ENCODE measurements around the gene CRMP1.
"Not testable (repeated sequence)": the region's sequence is repeated elsewhere in the genome, so short reads cannot be mapped to it uniquely, and the experiment has no call there.

Gene CRMP1

DNA sequence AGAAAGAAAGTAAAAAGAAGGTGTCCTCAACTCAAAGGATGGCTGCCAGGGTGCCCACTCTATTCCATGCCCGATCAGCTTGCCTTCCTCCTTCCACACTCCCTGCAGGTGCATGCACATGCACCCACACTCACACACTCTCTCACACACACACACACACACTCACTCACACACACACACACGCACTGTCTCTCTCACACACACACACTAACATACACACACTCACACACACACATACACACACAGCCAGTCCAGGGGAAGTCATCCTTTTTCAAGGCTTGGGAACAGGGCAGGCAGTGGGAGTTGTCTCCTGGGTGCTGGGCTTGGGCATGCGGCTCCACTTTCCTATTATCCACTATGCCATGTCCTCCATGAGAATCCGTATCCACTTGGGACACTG is 50.4 kb downstream of the CRMP1 start:
- Histone ChIP-seq H3K4me1 (ENCODE audit: control insufficient read depth in 1 of 2, insufficient read depth in 2 of 2, low read length in 2 of 2) (peaks cover 0 to 3% of the 10 kb centered on the region in 2 donors), H3K4me3 (ENCODE audit: low read depth in 1 of 2, low read length in 2 of 2) (no peak overlapping the region), H3K27me3 (ENCODE audit: control insufficient read depth in 1 of 2, insufficient read depth in 2 of 2, low read length in 2 of 2) (no peaks in the 10 kb centered on the region), H3K9ac (ENCODE audit: low read depth in 1 of 2, low read length in 2 of 2) (no peak overlapping the region), H3K27ac (ENCODE audit: low read depth, low read length) (no peak overlapping the region), H3K36me3 (ENCODE audit: control insufficient read depth in 1 of 2, insufficient read depth in 2 of 2, low read length in 2 of 2) (no peaks in the 10 kb centered on the region), H3K9me3 (ENCODE audit: control insufficient read depth in 1 of 2, low read length in 2 of 2) (no peaks in the 10 kb centered on the region)

DNA sequence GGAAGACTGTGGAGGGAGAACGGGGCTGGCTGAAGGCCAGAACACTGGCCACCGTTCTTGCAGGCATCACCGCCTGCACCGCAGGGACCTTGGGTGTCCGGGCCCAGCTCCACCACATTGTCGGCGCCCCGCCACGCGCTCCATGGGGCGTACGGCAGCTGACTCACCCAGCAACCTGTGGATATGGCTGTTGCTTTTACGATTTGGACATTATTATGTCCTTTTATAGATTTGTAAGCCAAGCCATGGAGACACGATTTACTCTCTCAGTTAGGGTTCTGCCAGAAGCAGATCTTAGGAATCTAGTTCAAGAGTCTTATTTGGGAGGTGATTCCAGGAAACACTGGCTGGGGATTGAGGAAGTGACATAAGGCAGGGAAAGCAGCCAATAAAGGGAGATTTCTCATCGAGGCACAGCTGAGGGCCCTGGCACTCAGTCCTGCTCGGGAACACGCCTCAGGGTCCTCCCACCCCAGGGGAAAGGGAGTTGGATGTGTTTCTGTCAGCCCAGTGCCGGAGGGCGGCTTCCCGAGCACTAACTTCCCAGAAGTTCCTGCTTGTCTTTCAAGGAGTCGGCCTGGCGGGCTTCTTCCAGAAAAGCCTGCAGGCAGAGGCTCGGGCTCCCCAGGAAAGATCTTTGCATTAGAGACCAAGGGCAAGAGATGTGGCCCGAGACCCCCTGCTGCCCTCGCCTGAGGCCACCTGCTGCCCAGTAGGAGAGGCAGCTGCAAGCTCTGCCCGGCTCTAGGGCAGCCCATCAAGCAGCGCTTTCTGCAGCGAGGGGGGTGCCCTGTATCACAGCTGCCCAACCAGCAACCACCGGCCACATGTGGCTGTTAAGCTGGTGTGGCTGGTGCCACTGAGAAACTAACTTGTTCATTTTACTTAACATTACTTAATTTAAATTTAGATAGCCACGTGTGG is 52.9 kb downstream of the CRMP1 start:
- no peak overlapping the region for H3K4me3 ChIP-seq (ENCODE audit: low read depth in 1 of 2, low read length in 2 of 2)

DNA sequence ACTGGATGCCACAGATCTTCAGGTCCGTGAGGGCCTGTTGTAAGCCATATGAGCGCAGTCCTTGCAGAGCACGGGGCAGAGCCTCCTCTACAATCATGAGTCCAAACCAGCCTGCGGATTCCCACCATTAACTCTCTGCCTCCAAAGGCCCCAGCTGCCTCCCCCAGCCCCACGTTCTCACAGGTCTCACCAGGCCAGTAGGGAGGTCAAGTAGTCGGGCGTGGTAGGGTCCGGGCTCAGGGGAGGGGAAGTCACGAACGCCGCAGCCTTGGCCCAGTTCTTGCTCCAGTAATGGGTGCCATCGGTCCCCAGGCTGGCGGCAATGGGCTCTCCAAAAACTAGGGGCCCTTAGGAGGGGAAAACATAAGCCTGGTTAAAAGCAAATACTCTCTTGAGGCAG is 53.6 kb downstream of the CRMP1 start:
- Histone ChIP-seq H3K9me3 (ENCODE audit: control insufficient read depth in 1 of 2, low read length in 2 of 2) (no peaks in the 10 kb centered on the region), H3K27ac (ENCODE audit: low read depth, low read length) (no peak overlapping the region), H3K9ac (ENCODE audit: low read depth in 1 of 2, low read length in 2 of 2) (no peak overlapping the region), H3K36me3 (ENCODE audit: control insufficient read depth in 1 of 2, insufficient read depth in 2 of 2, low read length in 2 of 2) (no peaks in the 10 kb centered on the region), H3K4me1 (ENCODE audit: control insufficient read depth in 1 of 2, insufficient read depth in 2 of 2, low read length in 2 of 2) (peaks cover 0 to 3% of the 10 kb centered on the region in 2 donors), H3K4me3 (ENCODE audit: low read depth in 1 of 2, low read length in 2 of 2) (no peak overlapping the region), H3K27me3 (ENCODE audit: control insufficient read depth in 1 of 2, insufficient read depth in 2 of 2, low read length in 2 of 2) (no peaks in the 10 kb centered on the region)

More for the DNA sequence above, 52.9 kb downstream of the CRMP1 start:
- H3K9me3 ChIP-seq (ENCODE audit: control insufficient read depth in 1 of 2, low read length in 2 of 2): no peaks in the 10 kb centered on the region
- H3K27ac ChIP-seq (ENCODE audit: low read depth, low read length): no peak overlapping the region
- H3K9ac ChIP-seq (ENCODE audit: low read depth in 1 of 2, low read length in 2 of 2): no peak overlapping the region
- H3K27me3 ChIP-seq (ENCODE audit: control insufficient read depth in 1 of 2, insufficient read depth in 2 of 2, low read length in 2 of 2): no peaks in the 10 kb centered on the region
- H3K36me3 ChIP-seq (ENCODE audit: control insufficient read depth in 1 of 2, insufficient read depth in 2 of 2, low read length in 2 of 2): no peaks in the 10 kb centered on the region
- H3K4me1 ChIP-seq (ENCODE audit: control insufficient read depth in 1 of 2, insufficient read depth in 2 of 2, low read length in 2 of 2): peaks cover 0 to 3% of the 10 kb centered on the region in 2 donors

DNA sequence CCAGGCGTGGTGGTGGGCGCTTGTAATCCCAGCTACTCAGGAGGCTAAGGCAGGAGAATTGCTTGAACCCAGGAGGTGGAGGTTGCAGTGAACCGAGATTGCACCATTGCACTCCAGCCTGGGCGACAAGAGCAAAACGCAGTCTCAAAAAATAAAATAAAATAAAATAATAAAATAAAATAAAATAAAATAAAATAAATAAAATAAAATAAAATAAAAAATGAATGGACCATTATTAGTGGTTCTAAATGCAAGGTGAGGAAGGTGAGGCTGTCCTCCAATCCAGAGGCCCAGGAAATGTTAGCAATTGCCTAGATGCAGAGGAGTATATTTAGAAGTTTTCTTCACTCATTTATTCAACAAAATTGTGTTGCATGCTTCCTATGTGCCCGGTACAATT is 55.4 kb downstream of the CRMP1 start:
- not testable (repeated sequence) for H3K9ac ChIP-seq (ENCODE audit: low read depth in 1 of 2, low read length in 2 of 2); H3K27me3 ChIP-seq (ENCODE audit: control insufficient read depth in 1 of 2, insufficient read depth in 2 of 2, low read length in 2 of 2); H3K36me3 ChIP-seq (ENCODE audit: control insufficient read depth in 1 of 2, insufficient read depth in 2 of 2, low read length in 2 of 2); H3K4me3 ChIP-seq (ENCODE audit: low read depth in 1 of 2, low read length in 2 of 2); H3K9me3 ChIP-seq (ENCODE audit: control insufficient read depth in 1 of 2, low read length in 2 of 2); H3K4me1 ChIP-seq (ENCODE audit: control insufficient read depth in 1 of 2, insufficient read depth in 2 of 2, low read length in 2 of 2); H3K27ac ChIP-seq (ENCODE audit: low read depth, low read length)

DNA sequence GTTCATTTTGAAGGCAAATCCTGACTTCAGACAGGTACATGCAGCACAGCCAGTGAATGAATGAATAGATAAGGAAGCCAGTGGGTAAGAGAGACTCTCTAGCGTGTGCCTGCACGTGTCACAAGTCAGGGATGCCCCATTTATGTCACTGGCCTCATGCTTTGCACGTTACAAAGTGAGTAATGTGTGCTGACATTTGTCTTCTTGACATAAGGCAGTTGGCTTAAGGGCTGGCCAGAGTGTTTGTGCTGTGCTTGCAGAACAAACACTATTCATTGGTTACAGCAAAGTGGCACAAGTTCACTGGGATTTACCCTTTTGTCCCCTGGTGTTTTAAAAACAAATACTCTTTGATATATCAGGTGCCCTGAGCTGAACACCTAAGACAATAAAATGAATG is 55.9 kb downstream of the CRMP1 start:
- Histone ChIP-seq H3K36me3 (ENCODE audit: control insufficient read depth in 1 of 2, insufficient read depth in 2 of 2, low read length in 2 of 2) (no peaks in the 10 kb centered on the region), H3K4me1 (ENCODE audit: control insufficient read depth in 1 of 2, insufficient read depth in 2 of 2, low read length in 2 of 2) (no peaks in the 10 kb centered on the region), H3K27me3 (ENCODE audit: control insufficient read depth in 1 of 2, insufficient read depth in 2 of 2, low read length in 2 of 2) (no peaks in the 10 kb centered on the region), H3K9me3 (ENCODE audit: control insufficient read depth in 1 of 2, low read length in 2 of 2) (no peaks in the 10 kb centered on the region), H3K4me3 (ENCODE audit: low read depth in 1 of 2, low read length in 2 of 2) (no peak overlapping the region), H3K9ac (ENCODE audit: low read depth in 1 of 2, low read length in 2 of 2) (no peak overlapping the region), H3K27ac (ENCODE audit: low read depth, low read length) (no peak overlapping the region)

DNA sequence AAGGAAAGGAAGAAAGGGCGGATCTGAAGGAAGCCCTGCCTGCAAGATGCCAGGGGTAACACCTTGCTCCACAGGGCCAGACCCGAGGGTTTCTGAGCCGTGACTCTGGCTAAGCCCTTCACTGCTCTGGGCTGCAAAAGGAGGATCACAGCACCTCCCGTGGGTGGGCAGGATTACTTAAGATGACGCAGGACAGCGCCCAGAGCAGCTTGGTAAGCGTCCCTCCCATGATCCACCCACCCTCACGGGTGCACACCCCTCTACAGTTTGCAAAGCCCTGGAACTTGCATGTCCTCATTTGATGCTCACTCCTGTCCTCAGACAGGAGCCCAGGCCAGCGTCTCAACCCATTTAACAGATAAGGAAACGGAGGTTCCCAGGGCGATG is 64.9 kb downstream of the CRMP1 start:
- H3K36me3 ChIP-seq (ENCODE audit: control insufficient read depth in 1 of 2, insufficient read depth in 2 of 2, low read length in 2 of 2): no peaks in the 10 kb centered on the region
- H3K27ac ChIP-seq (ENCODE audit: low read depth, low read length): no peak overlapping the region
- H3K27me3 ChIP-seq (ENCODE audit: control insufficient read depth in 1 of 2, insufficient read depth in 2 of 2, low read length in 2 of 2): no peaks in the 10 kb centered on the region

DNA sequence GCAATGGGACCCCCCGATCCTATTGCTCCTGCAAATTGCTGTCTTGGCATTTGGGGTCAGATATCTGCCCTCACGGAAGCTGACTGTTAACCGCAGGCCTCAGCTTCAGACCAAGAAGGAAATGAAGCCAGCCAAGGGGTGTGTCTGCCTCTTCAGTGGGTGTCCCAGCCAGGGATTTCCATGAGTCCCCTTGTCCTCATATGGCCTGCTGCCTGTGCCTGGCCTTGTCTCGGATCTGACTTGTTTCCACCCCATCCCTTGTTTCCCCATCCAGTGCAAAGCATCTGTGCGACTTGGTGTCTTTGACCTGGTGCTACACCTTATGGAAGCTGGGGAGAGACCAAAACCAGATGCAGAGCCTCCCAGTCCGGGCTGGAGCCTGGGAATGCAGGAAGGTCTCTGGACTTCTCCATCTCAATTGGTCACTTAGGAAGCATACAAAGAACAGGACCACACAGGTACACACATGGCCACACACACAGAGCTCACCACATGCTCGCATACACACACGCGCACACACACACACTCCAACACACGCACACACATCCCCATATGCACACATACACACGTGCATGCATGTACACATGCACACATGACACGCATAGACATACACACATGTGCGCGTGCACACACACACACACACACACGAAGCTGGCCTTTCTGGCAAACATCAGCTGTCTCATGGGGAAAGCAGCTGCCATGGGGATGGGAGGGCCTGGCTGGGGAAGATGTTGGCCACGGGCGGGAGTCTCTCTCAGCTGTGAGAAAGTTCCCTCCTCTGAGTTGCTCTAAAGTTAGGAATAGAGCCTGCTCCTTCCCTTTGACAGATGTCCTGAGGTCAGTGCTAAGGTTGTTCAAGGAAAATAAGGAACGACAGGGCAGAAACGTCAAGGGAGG is 65.5 kb downstream of the CRMP1 start:
- Histone ChIP-seq H3K36me3 (ENCODE audit: control insufficient read depth in 1 of 2, insufficient read depth in 2 of 2, low read length in 2 of 2) (no peaks in the 10 kb centered on the region), H3K9me3 (ENCODE audit: control insufficient read depth in 1 of 2, low read length in 2 of 2) (no peaks in the 10 kb centered on the region), H3K9ac (ENCODE audit: low read depth in 1 of 2, low read length in 2 of 2) (no peak overlapping the region), H3K4me3 (ENCODE audit: low read depth in 1 of 2, low read length in 2 of 2) (no peak overlapping the region), H3K27me3 (ENCODE audit: control insufficient read depth in 1 of 2, insufficient read depth in 2 of 2, low read length in 2 of 2) (no peaks in the 10 kb centered on the region), H3K4me1 (ENCODE audit: control insufficient read depth in 1 of 2, insufficient read depth in 2 of 2, low read length in 2 of 2) (no peaks in the 10 kb centered on the region), H3K27ac (ENCODE audit: low read depth, low read length) (no peak overlapping the region)

More for the DNA sequence above, 64.9 kb downstream of the CRMP1 start:
- H3K4me1 ChIP-seq (ENCODE audit: control insufficient read depth in 1 of 2, insufficient read depth in 2 of 2, low read length in 2 of 2): no peaks in the 10 kb centered on the region
- no peaks in the 10 kb centered on the region for H3K9me3 ChIP-seq (ENCODE audit: control insufficient read depth in 1 of 2, low read length in 2 of 2)
- no peak overlapping the region for H3K9ac ChIP-seq (ENCODE audit: low read depth in 1 of 2, low read length in 2 of 2)
- H3K4me3 ChIP-seq (ENCODE audit: low read depth in 1 of 2, low read length in 2 of 2): no peak overlapping the region

DNA sequence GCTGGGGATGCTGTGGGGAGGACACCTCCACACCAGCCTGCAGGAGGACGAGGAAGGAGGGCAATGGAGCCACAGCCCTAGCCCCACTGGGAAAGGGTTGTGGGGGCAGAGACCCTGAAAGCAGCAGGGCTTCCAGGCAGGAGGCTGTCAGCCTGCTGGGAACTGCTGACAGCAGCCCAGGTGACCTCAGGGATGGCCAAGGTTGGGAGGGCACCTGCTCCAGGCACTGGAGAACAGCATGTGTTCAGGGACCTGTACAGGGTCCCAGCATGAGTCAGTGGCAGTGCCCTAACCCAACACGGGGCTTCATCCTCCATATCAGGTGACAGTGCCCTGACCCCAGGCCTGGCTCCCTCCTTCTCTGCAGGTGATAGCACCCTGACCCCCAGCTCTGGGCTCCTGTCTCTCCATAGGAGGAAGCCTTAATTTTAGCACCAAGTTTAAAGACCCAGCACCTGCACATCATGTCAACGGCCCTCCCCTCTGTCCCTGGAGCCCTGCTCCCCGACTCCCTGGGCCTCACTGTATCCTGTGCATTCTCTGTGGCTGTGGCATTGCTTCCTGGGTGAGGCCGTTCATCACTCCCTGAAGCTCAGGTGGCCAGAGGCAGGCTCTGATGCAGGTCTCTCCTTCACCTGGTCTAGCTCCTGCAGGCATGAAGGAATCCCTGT is 66.3 kb downstream of the CRMP1 start:
- H3K4me3 ChIP-seq (ENCODE audit: low read depth in 1 of 2, low read length in 2 of 2): no peak overlapping the region
- no peaks in the 10 kb centered on the region for H3K27me3 ChIP-seq (ENCODE audit: control insufficient read depth in 1 of 2, insufficient read depth in 2 of 2, low read length in 2 of 2)
- no peak overlapping the region for H3K27ac ChIP-seq (ENCODE audit: low read depth, low read length)
- no peak overlapping the region for H3K9ac ChIP-seq (ENCODE audit: low read depth in 1 of 2, low read length in 2 of 2)
- H3K4me1 ChIP-seq (ENCODE audit: control insufficient read depth in 1 of 2, insufficient read depth in 2 of 2, low read length in 2 of 2): no peaks in the 10 kb centered on the region
- H3K9me3 ChIP-seq (ENCODE audit: control insufficient read depth in 1 of 2, low read length in 2 of 2): no peaks in the 10 kb centered on the region
- H3K36me3 ChIP-seq (ENCODE audit: control insufficient read depth in 1 of 2, insufficient read depth in 2 of 2, low read length in 2 of 2): no peaks in the 10 kb centered on the region

DNA sequence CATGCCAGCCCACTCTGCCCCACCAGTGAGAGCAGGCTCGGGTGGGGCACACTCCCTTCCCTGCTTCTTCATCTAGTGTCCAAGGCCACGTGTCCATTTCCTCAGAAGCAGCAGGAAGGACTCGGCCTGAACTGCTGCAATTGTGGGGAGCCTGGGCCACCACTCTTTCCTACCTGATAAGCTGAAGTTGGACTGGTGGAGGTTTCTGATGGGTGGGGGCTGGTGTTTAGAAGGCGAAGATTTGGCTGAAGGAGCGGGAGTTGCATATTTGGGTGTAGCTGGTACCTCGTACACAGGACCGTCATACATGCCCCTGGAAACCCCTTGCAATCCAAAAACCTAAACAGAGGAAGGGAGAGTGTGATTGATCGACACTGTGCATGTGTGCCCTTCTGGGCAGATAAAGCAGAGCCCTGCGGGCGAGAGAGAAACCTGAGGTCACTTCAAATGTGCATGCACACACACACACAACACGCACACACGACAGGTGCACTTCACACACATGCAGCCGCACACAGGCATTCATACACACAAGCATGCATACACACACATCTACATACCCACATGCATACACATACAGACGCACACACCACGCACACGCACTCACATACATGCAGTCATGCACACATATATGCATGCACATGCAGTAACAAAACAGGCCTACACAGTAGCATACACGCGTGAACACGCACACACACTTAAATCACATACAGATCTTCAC is 67.4 kb downstream of the CRMP1 start:
- H3K9me3 ChIP-seq (ENCODE audit: control insufficient read depth in 1 of 2, low read length in 2 of 2): no peaks in the 10 kb centered on the region

More for the DNA sequence above, 67.4 kb downstream of the CRMP1 start:
- no peaks in the 10 kb centered on the region for H3K27me3 ChIP-seq (ENCODE audit: control insufficient read depth in 1 of 2, insufficient read depth in 2 of 2, low read length in 2 of 2)
- no peaks in the 10 kb centered on the region for H3K36me3 ChIP-seq (ENCODE audit: control insufficient read depth in 1 of 2, insufficient read depth in 2 of 2, low read length in 2 of 2)
- H3K27ac ChIP-seq (ENCODE audit: low read depth, low read length): no peak overlapping the region
- H3K9ac ChIP-seq (ENCODE audit: low read depth in 1 of 2, low read length in 2 of 2): no peak overlapping the region
- H3K4me1 ChIP-seq (ENCODE audit: control insufficient read depth in 1 of 2, insufficient read depth in 2 of 2, low read length in 2 of 2): no peaks in the 10 kb centered on the region
- H3K4me3 ChIP-seq (ENCODE audit: low read depth in 1 of 2, low read length in 2 of 2): no peak overlapping the region

All from duodenal mucosa (tissue), 2 donors.